ENCODE data around the gene LCE3B.
"Not testable (repeated sequence)": the region's sequence is repeated elsewhere in the genome, so short reads cannot be mapped to it uniquely, and the experiment has no call there.

Gene LCE3B

DNA sequence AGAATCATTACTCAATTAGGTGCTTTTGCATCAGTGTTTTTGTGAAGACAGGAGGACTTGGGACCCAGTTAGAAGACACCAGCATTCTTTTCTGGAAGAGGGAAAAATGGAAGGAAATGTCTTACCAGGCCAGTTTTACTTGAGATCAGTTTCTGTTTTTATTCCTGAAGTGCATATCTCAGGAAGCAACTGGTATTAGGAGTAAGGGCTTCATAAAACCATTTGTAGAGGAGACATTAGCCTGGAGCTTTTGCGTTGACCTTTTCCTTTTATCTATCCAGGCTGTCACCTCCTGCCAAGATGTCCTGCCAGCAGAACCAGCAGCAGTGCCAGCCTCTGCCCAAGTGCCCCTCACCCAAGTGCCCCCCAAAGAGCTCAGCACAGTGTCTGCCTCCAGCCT, at the start of gene LCE3B:
LCE3B (plus strand) TSS at position 301 of the 400 bp plus-strand sequence; CDS start at position 301, 0 bp downstream.
- no peak for DNase-seq

GRCh38 chr1:152565115-152565514, 48.5 kb upstream of the LCE3B start:
- no peak for DNase-seq

DNA sequence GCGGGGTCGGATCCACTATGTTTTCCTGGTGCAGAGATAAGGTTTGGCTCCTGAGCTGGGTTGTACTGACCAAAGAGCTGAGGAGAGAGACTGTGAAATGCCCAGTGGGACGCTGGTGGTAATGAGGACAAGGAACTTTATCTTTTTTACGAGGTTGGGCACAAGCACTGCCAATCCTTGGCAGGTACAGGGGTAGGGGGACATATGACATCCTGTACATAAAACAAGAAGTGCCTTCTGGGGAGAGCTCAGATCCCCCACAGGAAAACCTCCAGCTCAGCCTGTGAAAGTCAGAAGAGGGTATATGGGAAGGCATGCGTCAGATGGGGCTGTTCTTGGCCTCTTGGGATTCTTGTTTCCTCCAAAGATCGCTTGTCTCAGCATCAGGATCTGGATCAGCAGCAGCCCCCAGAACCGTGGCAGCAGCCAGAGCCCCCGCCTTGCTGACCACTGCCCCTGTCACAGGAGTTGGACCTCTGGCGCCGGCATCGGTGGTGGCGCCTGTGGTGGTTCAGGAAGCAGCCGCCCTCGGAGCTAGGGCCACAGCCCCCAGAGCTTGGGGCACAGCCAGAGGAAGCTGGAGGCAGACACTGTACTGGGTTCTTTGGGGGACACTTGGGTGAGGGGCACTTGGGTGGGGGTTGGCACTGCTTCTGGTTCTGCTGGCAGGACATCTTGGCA, 47.9 kb upstream of the LCE3B start:
- no peak for DNase-seq

DNA sequence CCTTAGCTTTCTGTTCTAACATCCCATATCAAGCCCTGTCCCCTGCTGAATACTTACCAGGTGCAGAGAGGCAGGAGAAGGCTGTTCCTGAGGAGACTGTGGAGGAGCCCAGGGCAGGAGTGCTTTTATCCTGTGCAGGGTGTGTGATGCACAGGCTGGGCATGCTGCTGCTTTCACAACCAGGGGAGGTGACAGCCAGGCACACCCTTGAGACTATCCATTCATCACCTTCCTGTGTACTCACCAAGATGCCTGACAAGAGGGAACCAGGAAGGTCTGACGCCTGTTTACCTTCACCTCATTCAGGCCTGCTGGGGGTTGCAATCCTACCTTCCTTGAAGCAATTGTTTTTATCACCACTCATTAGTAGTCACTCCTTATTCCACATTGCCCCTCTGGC, 46.9 kb upstream of the LCE3B start, which contains the start of gene LCE3E:
LCE3E (minus strand) TSS at position 100 of the 400 bp plus-strand sequence. CDS start 572 bp downstream, outside the sequence.
- no peak for DNase-seq

GRCh38 chr1:152577168-152577567, 36.4 kb upstream of the LCE3B start:
- DNase-seq: no peak

DNA sequence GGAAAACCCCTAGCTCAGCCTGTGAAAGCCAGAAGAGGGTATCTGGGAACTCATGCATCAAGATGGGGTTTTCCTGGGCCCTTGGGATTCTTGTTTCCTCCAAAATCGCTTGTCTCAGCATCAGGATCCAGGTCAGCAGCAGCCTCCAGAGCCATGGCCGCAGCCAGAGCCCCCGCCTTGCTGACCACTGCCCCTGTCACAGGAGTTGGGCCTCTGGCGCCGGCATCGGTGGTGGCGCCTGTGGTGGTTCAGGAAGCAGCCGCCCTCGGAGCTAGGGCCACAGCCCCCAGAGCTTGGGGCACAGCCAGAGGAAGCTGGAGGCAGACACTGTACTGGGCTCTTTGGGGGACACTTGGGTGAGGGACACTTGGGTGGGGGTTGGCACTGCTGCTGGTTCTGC, 34.1 kb upstream of the LCE3B start:
- DNase-seq: not testable (repeated sequence)

DNA sequence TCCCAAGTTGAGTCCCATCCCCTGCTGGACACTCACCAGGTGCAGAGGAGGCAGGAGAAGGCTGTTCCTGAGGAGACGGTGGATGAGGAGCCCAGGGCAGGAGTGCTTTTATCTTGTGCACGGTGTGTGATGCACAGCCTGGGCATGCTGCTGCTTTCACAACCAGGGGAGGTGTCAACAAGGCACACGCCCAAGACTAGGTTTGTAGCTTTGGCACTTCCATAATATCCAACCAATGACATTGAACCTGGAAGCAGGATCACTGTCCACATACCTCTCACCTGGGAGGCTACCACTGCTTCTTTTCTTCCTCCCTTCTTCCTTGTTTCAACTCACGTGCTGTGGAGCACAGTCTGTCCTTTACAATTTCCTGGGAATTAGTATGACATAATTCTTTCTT, 33.2 kb upstream of the LCE3B start, which contains the start of gene LCE3D:
LCE3D (minus strand) TSS at position 84 of the 400 bp plus-strand sequence. CDS start 580 bp downstream, outside the sequence.
- no peak for DNase-seq

DNA sequence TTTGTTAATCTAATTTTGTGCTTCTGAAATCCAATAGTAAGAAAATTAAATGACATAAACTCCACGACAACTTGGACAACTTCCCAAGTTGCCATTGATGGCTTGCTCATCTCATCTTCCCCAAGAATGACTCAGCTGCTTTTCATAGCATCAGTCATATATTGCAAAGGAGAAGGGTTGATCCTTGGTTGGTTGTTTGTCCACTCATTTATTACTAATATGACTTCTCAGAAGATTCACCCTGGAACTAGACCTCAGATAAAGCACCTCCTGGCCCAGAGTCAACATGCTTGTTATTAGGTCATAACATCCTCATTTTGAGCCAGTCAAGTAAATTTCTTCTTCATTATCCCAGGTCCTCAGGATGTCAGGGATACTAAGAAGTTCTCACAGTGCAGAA, 31.0 kb upstream of the LCE3B start:
- DNase-seq: no peak

DNA sequence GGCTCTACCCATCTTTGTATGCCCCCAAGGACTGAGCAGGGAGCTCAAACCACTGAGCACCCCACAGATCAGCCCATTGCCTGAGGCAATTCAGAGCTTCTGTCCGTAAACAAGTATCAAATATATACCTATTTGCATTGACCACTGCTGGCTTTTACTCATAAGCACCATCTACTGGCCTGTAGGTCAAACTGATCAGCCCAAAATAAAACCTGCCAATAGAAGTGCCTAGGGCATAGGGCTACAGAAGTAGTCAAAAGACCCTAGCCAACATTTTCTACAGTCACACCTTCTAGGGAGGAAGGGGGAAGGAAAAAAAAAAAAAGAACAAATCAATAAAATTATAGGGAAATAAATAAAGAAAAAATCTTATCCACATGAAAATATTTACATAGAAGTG, 28.0 kb upstream of the LCE3B start:
- DNase-seq: no peak

DNA sequence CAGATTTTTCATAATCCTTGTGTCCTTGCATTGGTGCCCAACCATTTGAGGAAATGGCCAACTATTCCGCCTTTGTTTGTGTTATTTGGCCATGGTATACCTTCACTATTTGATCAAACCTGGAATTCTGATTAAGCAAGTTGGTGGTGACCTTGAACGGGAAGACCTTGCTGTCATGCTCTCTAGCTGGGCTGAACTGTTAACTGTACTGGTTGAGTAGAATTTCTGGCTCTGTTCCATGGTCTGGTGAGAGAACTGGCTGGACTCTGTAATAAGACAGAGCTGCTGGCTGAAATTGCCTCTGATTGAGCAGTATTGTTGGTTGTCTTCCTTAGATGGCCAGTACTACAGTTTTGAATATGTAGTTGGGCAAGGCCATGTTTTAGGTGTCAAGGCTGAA, 16.6 kb upstream of the LCE3B start:
- DNase-seq: no peak

DNA sequence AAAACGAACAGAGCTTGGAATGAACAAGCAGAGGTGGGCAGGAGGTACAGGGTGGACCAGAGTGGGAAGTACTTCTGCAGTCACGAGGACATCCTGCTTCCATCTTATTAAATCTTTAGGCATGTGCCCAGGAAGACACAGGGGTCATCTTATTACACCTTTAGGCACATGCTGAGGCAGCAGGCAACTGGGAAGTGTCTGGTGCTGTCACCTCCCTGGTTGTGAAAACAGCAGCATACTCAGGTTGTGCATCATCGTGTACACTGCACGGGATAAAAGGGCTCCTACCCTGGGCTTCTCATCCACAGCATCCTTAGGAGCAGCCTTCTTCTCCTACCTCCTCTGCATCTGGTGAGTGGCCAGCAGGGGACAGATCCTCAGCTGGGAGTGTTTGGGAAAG, 13.7 kb upstream of the LCE3B start, which contains the start of gene LCE3C:
LCE3C (plus strand) TSS at position 301 of the 400 bp plus-strand sequence. CDS start 498 bp downstream, outside the sequence.
- no peak for DNase-seq

- no peak for DNase-seq
These were observed 8.4 kb downstream of the LCE3B start for GRCh38 chr1:152621993-152622392.

- DNase-seq: no peak
These were observed 9.2 kb downstream of the LCE3B start, which contains the start of gene LCE3A for GRCh38 chr1:152622803-152623202. LCE3A (minus strand) TSS chr1:152623103; CDS start chr1:152623103, 0 bp downstream.

GRCh38 chr1:152623203-152623844, 9.7 kb downstream of the LCE3B start:
- no peak for DNase-seq

- DNase-seq: no peak
These were observed 13.1 kb downstream of the LCE3B start for GRCh38 chr1:152626744-152627143.

- no peak for DNase-seq
These were observed 17.0 kb downstream of the LCE3B start for GRCh38 chr1:152630596-152630995.

GRCh38 chr1:152640351-152640750, 26.7 kb downstream of the LCE3B start:
- DNase-seq: no peak

DNA sequence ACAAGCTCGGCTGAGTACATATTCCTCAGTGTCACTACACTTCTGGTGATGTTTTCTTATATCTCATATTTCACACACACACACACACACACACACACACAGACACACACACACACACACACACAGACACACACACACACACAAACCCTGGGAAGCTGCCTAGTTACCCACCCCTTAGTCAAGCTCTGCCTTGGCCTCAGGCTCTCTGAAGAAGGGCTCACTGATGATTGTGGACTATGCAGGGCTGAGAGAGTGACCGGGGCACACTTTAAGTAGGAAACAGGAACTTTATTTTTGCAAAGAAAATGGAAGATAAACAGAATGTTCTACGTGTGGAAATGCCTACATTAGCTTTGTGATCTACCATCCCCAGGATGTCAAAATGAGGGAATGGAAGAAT, 30.3 kb downstream of the LCE3B start:
- no peak for DNase-seq

- no peak for DNase-seq
These were observed 31.5 kb downstream of the LCE3B start for GRCh38 chr1:152645146-152645545.

DNA sequence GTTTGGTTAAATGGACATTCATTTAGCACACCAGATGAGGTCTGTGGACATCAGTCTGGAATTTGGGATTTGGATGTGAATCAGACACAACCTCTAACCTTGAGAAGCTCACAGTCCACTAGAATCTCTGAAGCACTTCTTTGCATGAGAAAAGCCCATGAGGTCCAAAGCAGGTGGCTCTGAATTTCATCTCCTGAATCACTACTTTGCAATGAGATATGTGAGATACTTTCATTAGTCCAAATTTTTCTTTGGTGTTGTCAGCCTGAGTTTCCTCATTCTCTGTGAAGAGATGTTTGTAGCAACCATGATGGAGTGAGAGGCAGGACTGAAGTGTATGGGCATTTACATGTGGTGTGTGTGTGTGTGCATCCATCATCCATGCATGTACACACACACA, 33.0 kb downstream of the LCE3B start:
- no peak for DNase-seq

GRCh38 chr1:152654110-152654509, 40.5 kb downstream of the LCE3B start:
- no peak for DNase-seq

DNA sequence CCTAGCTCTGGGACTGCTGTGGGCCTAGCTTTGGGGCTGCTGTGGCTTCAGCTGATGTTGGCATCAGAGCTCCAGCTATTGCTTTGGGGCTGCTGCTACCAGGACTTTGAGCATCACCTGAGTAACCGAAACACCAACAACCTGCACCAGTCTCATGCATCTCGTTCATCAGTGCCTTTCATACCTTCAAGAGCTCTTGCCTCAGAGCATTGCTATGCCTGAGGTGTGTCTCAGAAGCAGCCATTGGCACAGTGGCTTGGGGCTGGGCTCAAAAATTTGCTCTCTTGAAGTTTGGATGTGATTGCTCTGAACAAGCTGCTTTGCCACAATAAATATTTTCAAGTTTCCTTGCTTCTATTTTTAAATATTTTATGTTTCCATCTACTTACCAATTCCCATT, 42.8 kb downstream of the LCE3B start:
- no peak for DNase-seq

DNA sequence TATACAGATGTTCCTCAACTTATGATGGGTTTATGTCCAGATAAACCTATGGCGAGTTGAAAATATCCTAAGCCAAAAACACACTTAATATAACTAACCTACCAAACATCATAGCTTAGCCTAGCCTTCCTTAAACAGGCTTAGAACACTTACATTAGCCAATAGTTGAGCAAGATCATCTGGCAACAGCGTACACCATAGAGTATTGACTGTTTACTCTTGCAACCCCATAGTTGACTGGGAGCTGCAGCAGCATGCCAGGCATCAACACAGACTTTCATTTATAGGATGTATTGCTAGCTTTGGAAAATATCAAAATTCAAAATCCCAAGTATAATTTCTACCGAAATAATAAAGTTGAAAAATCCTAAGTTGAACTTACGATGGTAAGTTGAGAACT, 44.1 kb downstream of the LCE3B start:
- DNase-seq: no peak

- DNase-seq: no peak
These were observed 45.0 kb downstream of the LCE3B start for GRCh38 chr1:152658649-152659048.
